ENCODE results near the gene GLT1D1.

DNA sequence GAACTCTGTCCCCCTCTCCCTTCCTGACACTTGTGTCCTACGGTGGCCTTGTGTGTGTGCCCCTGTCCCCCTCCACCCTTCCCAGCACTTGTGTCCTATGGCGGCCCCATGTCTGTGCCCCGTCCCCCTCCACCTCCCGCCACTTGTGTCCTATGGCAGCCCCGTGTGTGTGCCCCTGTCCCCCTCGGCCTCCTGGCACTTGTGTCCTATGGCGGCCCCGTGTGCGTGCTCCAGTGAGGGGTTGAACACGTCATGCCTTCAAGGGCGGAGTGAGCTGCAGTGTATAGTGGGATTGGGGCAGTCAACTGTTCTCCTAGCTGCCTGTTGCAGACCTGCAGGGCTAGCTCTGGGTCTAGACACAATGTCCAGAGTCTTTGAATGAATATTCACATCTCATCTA lies 108.7 kb downstream of the GLT1D1 start:
- TF ChIP-seq POLR2AphosphoS5 (IDR thresholded peaks at IDR 0.05; ENCODE audit: borderline replicate concordance, low read depth, low read length) (no peak), EZH2 (IDR thresholded peaks at IDR 0.05) (no peak)

Data from SK-N-MC (cell line).